Amygdala (tissue), 56 donors: ENCODE data around the gene OTULINL.

Experiments
- DNase-seq, 56 donors: peaks; one replicate each; lab custom pipeline; 2025; lab: John Stamatoyannopoulos, UW

Gene OTULINL

GRCh38 chr5:14574891-14575508, 6.6 kb upstream of the OTULINL start:
- peak in 2 of 56 donors; percentile 20 to 55 for DNase-seq

GRCh38 chr5:14576206-14576605, 5.4 kb upstream of the OTULINL start:
- no peak for DNase-seq

GRCh38 chr5:14577079-14577725, 4.4 kb upstream of the OTULINL start:
- no peak for DNase-seq

- no peak for DNase-seq
Observed at GRCh38 chr5:14577971-14578370, 3.6 kb upstream of the OTULINL start.

- DNase-seq: no peak
Observed at GRCh38 chr5:14579246-14579645, 2.3 kb upstream of the OTULINL start.

- no peak for DNase-seq
Observed at GRCh38 chr5:14579731-14580397, 1.7 kb upstream of the OTULINL start.

GRCh38 chr5:14580398-14581034, 1.1 kb upstream of the OTULINL start:
- DNase-seq: no peak

GRCh38 chr5:14581891-14582796, 552 bp downstream of the OTULINL start:
- peak in 5 of 56 donors; percentile 5 to 27 (median 22) for DNase-seq

- DNase-seq: peak in 4 of 56 donors; percentile 9 to 43 (median 15)
Observed at GRCh38 chr5:14582797-14583137, 1.2 kb downstream of the OTULINL start.

GRCh38 chr5:14584848-14585247, 3.3 kb downstream of the OTULINL start:
- DNase-seq: no peak

- DNase-seq: peak in 18 of 56 donors; percentile 8 to 67 (median 17)
Observed at GRCh38 chr5:14587150-14587549, 5.6 kb downstream of the OTULINL start.

- peak in 1 of 56 donors; percentile 11 for DNase-seq
Observed at GRCh38 chr5:14588145-14588544, 6.6 kb downstream of the OTULINL start.

GRCh38 chr5:14588758-14589543, 7.4 kb downstream of the OTULINL start:
- no peak for DNase-seq

- DNase-seq: no peak
Observed at GRCh38 chr5:14590949-14591348, 9.4 kb downstream of the OTULINL start.

- DNase-seq: no peak
Observed at GRCh38 chr5:14591548-14591947, 10.0 kb downstream of the OTULINL start.

GRCh38 chr5:14593326-14594021, 11.9 kb downstream of the OTULINL start:
- no peak for DNase-seq

- no peak for DNase-seq
Observed at GRCh38 chr5:14594378-14595074, 12.9 kb downstream of the OTULINL start.

- DNase-seq: peak in 3 of 56 donors; percentile 17 to 48 (median 25)
Observed at GRCh38 chr5:14595189-14595588, 13.6 kb downstream of the OTULINL start.
